HEK293 (cell line): Measurements from ENCODE around the gene ERBB4.

Source experiments
- CTCF ChIA-PET: fragments of 350-600 bp; formaldehyde crosslinking; extraction: SDS; loops from one replicate; lab custom pipeline; 2021; ENCODE audit warnings: antibody characterized with exemption; lab: Yijun Ruan, JAX
- POLR2A ChIA-PET: fragments of 300-600 bp; formaldehyde crosslinking; extraction: SDS; loops from one replicate; lab custom pipeline; 2020; ENCODE audit warnings: antibody characterized with exemption, inconsistent platforms; lab: Yijun Ruan, JAX
- H3K27ac ChIP-seq: fragments of 200-500 bp; sonication (Bioruptor generic); 2 replicates; pipeline ENCODE4 v1.5.1; 2014; ENCODE audit warnings: low read depth, low read length, control low read depth, inconsistent platforms; ENCODE audit errors: extremely low read depth
- H3K36me3 ChIP-seq, 2 experiments: fragments of 200-500 bp in 1 of 2; sonication (Bioruptor generic) in 1 of 2; 1 replicate in 1 of 2; 2 replicates in 1 of 2; pipeline ENCODE4 v1.5.1; 2014 to 2017; ENCODE audit warnings: inconsistent platforms in 2 of 2, low read length in 2 of 2; ENCODE audit not compliant: control insufficient read depth in 2 of 2, insufficient read depth in 1 of 2
- H3K4me1 ChIP-seq: fragments of 200-500 bp; sonication (Bioruptor generic); 2 replicates; pipeline ENCODE4 v1.5.1; 2014; ENCODE audit warnings: mild to moderate bottlenecking, low read length, inconsistent platforms; ENCODE audit not compliant: control insufficient read depth, insufficient read depth
- H3K4me3 ChIP-seq: 2 replicates; pipeline ENCODE4 v1.5.1; 2011; ENCODE audit warnings: low read depth, mild to moderate bottlenecking, control low read depth, low read length, moderate library complexity
- H3K9me3 ChIP-seq: fragments of 200-500 bp; sonication (Bioruptor generic); 2 replicates; pipeline ENCODE4 v1.5.1; 2014; ENCODE audit warnings: low read depth, low read length, inconsistent platforms; ENCODE audit not compliant: control insufficient read depth, insufficient read depth
- FEZF1 ChIP-seq: fragments of 450-650 bp; formaldehyde crosslinking; IDR thresholded peaks from 2 replicates; pipeline ENCODE4 v1.5.1; 2016; ENCODE audit warnings: missing biosample characterization, missing genetic modification characterization
- HOXC10 ChIP-seq: sonication (generic); formaldehyde crosslinking; IDR thresholded peaks from 2 replicates; pipeline ENCODE4 v1.8.1; 2023; ENCODE audit warnings: mild to moderate bottlenecking, missing genetic modification reagents
- KLF1 ChIP-seq: fragments of 450-650 bp; formaldehyde crosslinking; IDR thresholded peaks from 2 replicates; pipeline ENCODE4 v1.5.1; 2016; ENCODE audit warnings: missing biosample characterization, missing genetic modification characterization
- KLF8 ChIP-seq: fragments of 450-650 bp; formaldehyde crosslinking; IDR thresholded peaks from 2 replicates; pipeline ENCODE4 v1.5.1; 2016; ENCODE audit warnings: missing biosample characterization, missing genetic modification characterization
- ZNF169 ChIP-seq: fragments of 450-650 bp; formaldehyde crosslinking; IDR thresholded peaks from 2 replicates; pipeline ENCODE4 v1.5.1; 2016; ENCODE audit warnings: missing biosample characterization, missing genetic modification characterization
- ZNF510 ChIP-seq: fragments of 450-650 bp; formaldehyde crosslinking; IDR thresholded peaks from 2 replicates; pipeline ENCODE4 v1.5.1; 2018; ENCODE audit warnings: mild to moderate bottlenecking, missing genetic modification characterization, missing biosample characterization; ENCODE audit not compliant: insufficient replicate concordance
- ZNF558 ChIP-seq: fragments of 450-650 bp; formaldehyde crosslinking; IDR thresholded peaks from 2 replicates; pipeline ENCODE4 v1.5.1; 2016; ENCODE audit warnings: missing biosample characterization, missing genetic modification characterization
- ZNF561 ChIP-seq: fragments of 450-650 bp; IDR thresholded peaks from 2 replicates; pipeline ENCODE4 v1.5.1; 2018; ENCODE audit warnings: missing biosample characterization, missing genetic modification characterization, borderline replicate concordance
- ZNF623 ChIP-seq: fragments of 450-650 bp; formaldehyde crosslinking; IDR thresholded peaks from 2 replicates; pipeline ENCODE4 v1.5.1; 2016; ENCODE audit warnings: missing biosample characterization, missing genetic modification characterization
- ZNF654 ChIP-seq: fragments of 450-650 bp; formaldehyde crosslinking; IDR thresholded peaks from 2 replicates; pipeline ENCODE4 v1.5.1; 2016; ENCODE audit warnings: low read depth, missing biosample characterization, missing genetic modification characterization
- ZNF658 ChIP-seq: fragments of 450-650 bp; formaldehyde crosslinking; IDR thresholded peaks from 2 replicates; pipeline ENCODE4; 2016; ENCODE audit warnings: missing biosample characterization, missing genetic modification characterization
- ZNF830 ChIP-seq: fragments of 450-650 bp; IDR thresholded peaks from 2 replicates; pipeline ENCODE4 v1.5.0; 2018; ENCODE audit warnings: missing biosample characterization, missing genetic modification characterization, low read depth, mild to moderate bottlenecking, moderate library complexity
- ZNF843 ChIP-seq: fragments of 450-650 bp; formaldehyde crosslinking; IDR thresholded peaks from 2 replicates; pipeline ENCODE4 v1.5.1; 2016; ENCODE audit warnings: missing biosample characterization, missing genetic modification characterization
- TF ChIP-seq, protein P1 (sequence below): fragments of 450-650 bp; formaldehyde crosslinking; IDR thresholded peaks from 2 replicates; pipeline ENCODE4 v1.5.1; 2017; ENCODE audit warnings: missing biosample characterization, mild to moderate bottlenecking, missing genetic modification characterization, moderate library complexity
- TF ChIP-seq, protein P2 (sequence below): fragments of 450-650 bp; formaldehyde crosslinking; IDR thresholded peaks from 2 replicates; pipeline ENCODE4 v1.5.1; 2016; ENCODE audit warnings: missing biosample characterization, missing genetic modification characterization
- TF ChIP-seq, protein P3 (sequence below): fragments of 450-650 bp; formaldehyde crosslinking; IDR thresholded peaks from 2 replicates; pipeline ENCODE4 v1.5.1; 2016; ENCODE audit warnings: missing biosample characterization, missing genetic modification characterization
- TF ChIP-seq, protein P4 (sequence below): fragments of 450-650 bp; formaldehyde crosslinking; IDR thresholded peaks from 2 replicates; pipeline ENCODE4 v1.5.1; 2016; ENCODE audit warnings: missing biosample characterization, missing genetic modification characterization
- TF ChIP-seq, protein P5 (sequence below): fragments of 450-650 bp; formaldehyde crosslinking; optimal IDR thresholded peaks from 2 replicates; pipeline ENCODE3; 2016; ENCODE audit warnings: missing biosample characterization, mild to moderate bottlenecking, missing genetic modification characterization
- TF ChIP-seq, protein P6 (sequence below): fragments of 450-650 bp; formaldehyde crosslinking; IDR thresholded peaks from 2 replicates; pipeline ENCODE4 v1.5.1; 2016; ENCODE audit warnings: missing biosample characterization, missing genetic modification characterization
- TF ChIP-seq, protein P7 (sequence below): fragments of 450-650 bp; formaldehyde crosslinking; IDR thresholded peaks from 2 replicates; pipeline ENCODE4; 2016; ENCODE audit warnings: missing biosample characterization, missing genetic modification characterization

ERBB4 gene

DNA sequence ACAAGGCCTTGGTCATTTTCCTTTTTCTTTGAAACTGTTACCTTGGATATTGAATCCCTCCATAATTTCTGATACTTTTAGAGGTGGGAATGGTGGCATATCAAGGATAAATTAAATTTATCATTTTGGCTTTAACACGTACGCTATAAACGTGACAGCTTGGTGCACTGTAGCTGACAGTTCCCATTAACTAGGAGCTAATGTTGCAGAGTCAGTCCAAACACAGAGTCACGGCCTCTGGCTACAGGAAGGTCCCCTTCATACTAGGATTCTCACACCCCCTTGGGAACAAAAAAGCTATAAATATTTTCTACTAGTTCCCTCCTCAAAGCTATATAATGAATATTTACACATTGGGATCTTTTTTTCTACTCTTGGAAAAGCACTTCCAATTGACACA, 17.7 kb upstream of the ERBB4 start:
- no peaks in the 10 kb centered on the region for H3K9me3 ChIP-seq
- no peak overlapping the region for H3K4me3 ChIP-seq
- no peaks in the 10 kb centered on the region for H3K36me3 ChIP-seq
- no peak overlapping the region for H3K27ac ChIP-seq
- TF ChIP-seq KLF8 (no peak), ZNF558 (no peak), ZNF623 (tag by site-specific recombination) (no peak), HOXC10 (no peak), ZNF169 (tag by site-specific recombination) (no peak), ZNF654 (tag by site-specific recombination) (no peak), ZNF830 (tag by site-specific recombination) (no peak), ZNF658 (tag by site-specific recombination) (no peak), ZNF510 (tag by site-specific recombination) (no peak), KLF1 (tag by site-specific recombination) (no peak), ZNF843 (tag by site-specific recombination) (no peak), FEZF1 (tag by site-specific recombination) (no peak), ZNF561 (tag by site-specific recombination) (no peak)
- TF ChIP-seq, protein P1, sequence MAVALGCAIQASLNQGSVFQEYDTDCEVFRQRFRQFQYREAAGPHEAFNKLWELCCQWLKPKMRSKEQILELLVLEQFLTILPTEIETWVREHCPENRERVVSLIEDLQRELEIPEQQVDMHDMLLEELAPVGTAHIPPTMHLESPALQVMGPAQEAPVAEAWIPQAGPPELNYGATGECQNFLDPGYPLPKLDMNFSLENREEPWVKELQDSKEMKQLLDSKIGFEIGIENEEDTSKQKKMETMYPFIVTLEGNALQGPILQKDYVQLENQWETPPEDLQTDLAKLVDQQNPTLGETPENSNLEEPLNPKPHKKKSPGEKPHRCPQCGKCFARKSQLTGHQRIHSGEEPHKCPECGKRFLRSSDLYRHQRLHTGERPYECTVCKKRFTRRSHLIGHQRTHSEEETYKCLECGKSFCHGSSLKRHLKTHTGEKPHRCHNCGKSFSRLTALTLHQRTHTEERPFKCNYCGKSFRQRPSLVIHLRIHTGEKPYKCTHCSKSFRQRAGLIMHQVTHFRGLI (tag by site-specific recombination): no peak
- TF ChIP-seq, protein P2, sequence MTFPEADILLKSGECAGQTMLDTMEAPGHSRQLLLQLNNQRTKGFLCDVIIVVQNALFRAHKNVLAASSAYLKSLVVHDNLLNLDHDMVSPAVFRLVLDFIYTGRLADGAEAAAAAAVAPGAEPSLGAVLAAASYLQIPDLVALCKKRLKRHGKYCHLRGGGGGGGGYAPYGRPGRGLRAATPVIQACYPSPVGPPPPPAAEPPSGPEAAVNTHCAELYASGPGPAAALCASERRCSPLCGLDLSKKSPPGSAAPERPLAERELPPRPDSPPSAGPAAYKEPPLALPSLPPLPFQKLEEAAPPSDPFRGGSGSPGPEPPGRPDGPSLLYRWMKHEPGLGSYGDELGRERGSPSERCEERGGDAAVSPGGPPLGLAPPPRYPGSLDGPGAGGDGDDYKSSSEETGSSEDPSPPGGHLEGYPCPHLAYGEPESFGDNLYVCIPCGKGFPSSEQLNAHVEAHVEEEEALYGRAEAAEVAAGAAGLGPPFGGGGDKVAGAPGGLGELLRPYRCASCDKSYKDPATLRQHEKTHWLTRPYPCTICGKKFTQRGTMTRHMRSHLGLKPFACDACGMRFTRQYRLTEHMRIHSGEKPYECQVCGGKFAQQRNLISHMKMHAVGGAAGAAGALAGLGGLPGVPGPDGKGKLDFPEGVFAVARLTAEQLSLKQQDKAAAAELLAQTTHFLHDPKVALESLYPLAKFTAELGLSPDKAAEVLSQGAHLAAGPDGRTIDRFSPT (tag by site-specific recombination): no peak
- TF ChIP-seq, protein P3, sequence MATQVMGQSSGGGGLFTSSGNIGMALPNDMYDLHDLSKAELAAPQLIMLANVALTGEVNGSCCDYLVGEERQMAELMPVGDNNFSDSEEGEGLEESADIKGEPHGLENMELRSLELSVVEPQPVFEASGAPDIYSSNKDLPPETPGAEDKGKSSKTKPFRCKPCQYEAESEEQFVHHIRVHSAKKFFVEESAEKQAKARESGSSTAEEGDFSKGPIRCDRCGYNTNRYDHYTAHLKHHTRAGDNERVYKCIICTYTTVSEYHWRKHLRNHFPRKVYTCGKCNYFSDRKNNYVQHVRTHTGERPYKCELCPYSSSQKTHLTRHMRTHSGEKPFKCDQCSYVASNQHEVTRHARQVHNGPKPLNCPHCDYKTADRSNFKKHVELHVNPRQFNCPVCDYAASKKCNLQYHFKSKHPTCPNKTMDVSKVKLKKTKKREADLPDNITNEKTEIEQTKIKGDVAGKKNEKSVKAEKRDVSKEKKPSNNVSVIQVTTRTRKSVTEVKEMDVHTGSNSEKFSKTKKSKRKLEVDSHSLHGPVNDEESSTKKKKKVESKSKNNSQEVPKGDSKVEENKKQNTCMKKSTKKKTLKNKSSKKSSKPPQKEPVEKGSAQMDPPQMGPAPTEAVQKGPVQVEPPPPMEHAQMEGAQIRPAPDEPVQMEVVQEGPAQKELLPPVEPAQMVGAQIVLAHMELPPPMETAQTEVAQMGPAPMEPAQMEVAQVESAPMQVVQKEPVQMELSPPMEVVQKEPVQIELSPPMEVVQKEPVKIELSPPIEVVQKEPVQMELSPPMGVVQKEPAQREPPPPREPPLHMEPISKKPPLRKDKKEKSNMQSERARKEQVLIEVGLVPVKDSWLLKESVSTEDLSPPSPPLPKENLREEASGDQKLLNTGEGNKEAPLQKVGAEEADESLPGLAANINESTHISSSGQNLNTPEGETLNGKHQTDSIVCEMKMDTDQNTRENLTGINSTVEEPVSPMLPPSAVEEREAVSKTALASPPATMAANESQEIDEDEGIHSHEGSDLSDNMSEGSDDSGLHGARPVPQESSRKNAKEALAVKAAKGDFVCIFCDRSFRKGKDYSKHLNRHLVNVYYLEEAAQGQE (tag by site-specific recombination): no peak
- TF ChIP-seq, protein P4, sequence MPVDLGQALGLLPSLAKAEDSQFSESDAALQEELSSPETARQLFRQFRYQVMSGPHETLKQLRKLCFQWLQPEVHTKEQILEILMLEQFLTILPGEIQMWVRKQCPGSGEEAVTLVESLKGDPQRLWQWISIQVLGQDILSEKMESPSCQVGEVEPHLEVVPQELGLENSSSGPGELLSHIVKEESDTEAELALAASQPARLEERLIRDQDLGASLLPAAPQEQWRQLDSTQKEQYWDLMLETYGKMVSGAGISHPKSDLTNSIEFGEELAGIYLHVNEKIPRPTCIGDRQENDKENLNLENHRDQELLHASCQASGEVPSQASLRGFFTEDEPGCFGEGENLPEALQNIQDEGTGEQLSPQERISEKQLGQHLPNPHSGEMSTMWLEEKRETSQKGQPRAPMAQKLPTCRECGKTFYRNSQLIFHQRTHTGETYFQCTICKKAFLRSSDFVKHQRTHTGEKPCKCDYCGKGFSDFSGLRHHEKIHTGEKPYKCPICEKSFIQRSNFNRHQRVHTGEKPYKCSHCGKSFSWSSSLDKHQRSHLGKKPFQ (tag by site-specific recombination): no peak
- TF ChIP-seq, protein P5, sequence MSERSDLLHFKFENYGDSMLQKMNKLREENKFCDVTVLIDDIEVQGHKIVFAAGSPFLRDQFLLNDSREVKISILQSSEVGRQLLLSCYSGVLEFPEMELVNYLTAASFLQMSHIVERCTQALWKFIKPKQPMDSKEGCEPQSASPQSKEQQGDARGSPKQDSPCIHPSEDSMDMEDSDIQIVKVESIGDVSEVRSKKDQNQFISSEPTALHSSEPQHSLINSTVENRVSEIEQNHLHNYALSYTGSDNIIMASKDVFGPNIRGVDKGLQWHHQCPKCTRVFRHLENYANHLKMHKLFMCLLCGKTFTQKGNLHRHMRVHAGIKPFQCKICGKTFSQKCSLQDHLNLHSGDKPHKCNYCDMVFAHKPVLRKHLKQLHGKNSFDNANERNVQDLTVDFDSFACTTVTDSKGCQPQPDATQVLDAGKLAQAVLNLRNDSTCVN (tag by site-specific recombination): no peak
- TF ChIP-seq, protein P6, sequence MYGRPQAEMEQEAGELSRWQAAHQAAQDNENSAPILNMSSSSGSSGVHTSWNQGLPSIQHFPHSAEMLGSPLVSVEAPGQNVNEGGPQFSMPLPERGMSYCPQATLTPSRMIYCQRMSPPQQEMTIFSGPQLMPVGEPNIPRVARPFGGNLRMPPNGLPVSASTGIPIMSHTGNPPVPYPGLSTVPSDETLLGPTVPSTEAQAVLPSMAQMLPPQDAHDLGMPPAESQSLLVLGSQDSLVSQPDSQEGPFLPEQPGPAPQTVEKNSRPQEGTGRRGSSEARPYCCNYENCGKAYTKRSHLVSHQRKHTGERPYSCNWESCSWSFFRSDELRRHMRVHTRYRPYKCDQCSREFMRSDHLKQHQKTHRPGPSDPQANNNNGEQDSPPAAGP (tag by site-specific recombination): no peak
- TF ChIP-seq, protein P7, sequence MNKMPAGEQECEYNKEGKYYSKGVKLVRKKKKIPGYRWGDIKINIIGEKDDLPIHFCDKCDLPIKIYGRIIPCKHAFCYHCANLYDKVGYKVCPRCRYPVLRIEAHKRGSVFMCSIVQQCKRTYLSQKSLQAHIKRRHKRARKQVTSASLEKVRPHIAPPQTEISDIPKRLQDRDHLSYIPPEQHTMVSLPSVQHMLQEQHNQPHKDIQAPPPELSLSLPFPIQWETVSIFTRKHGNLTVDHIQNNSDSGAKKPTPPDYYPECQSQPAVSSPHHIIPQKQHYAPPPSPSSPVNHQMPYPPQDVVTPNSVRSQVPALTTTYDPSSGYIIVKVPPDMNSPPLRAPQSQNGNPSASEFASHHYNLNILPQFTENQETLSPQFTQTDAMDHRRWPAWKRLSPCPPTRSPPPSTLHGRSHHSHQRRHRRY: no peak
- ChIA-PET CTCF (interaction anchor here (0.5 to 2.4 kb wide), 2 partner anchors 11 to 108 kb away, joined by 4 to 13 read pairs; no protein-coding TSS in a partner anchor), POLR2A (no interaction called here)
- H3K4me1 ChIP-seq: no peaks in the 10 kb centered on the region
